ENCODE measurements around the gene RAB7B. TPM values are rescaled to one million over a fixed set of nuclear protein-coding genes. Genes with fewer than 3 reads are reported as not detected.

Gene RAB7B
- total and polyA plus RNA-seq, 2 of the 13 experiments (the other 11 are each of a cell fraction or from before 2014, with no cell fraction given), result 0.05 to 0.46 TPM

DNA sequence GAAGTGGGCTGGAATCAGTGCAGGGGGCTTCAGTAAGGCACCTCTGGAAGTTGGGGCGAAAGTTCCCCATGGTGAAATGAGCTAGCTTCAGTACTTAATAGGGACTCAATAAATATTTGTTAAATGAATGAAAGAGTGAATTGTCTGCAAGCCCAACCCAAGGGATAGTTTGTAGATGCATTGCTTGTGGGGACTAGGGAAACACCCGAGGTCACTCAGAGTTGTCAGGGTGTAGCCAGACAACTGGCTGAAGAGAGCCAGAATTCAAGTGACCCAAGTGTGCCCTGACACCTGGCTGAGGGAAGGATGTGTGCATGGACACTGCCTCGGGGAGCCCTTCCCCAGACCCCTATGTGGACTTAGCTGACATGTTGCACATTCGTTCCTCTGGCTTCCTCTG lies 58.7 kb downstream of the RAB7B start (continued):
- TF ChIP-seq, protein P1, sequence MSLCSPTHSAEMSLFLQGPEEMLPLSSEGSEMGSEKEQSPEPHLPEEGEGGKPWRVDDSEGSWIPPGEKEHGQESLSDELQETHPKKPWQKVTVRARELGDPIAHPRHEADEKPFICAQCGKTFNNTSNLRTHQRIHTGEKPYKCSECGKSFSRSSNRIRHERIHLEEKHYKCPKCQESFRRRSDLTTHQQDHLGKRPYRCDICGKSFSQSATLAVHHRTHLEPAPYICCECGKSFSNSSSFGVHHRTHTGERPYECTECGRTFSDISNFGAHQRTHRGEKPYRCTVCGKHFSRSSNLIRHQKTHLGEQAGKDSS (CRISPR knock-in tag; IDR thresholded peaks at IDR 0.05; ENCODE audit: borderline replicate concordance, low read depth), result no peak
- TF ChIP-seq ZNF546 (CRISPR knock-in tag; conservative IDR thresholded peaks at IDR 0.05), result no peak
- TF ChIP-seq NR2F1 (CRISPR knock-in tag; IDR thresholded peaks at IDR 0.05), result no peak
- no peak for TF ChIP-seq BRCA1 (CRISPR knock-in tag; IDR thresholded peaks at IDR 0.05)
- TF ChIP-seq HHEX (CRISPR knock-in tag; IDR thresholded peaks at IDR 0.05), result no peak
- TF ChIP-seq, protein P2, sequence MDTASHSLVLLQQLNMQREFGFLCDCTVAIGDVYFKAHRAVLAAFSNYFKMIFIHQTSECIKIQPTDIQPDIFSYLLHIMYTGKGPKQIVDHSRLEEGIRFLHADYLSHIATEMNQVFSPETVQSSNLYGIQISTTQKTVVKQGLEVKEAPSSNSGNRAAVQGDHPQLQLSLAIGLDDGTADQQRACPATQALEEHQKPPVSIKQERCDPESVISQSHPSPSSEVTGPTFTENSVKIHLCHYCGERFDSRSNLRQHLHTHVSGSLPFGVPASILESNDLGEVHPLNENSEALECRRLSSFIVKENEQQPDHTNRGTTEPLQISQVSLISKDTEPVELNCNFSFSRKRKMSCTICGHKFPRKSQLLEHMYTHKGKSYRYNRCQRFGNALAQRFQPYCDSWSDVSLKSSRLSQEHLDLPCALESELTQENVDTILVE (CRISPR knock-in tag; IDR thresholded peaks at IDR 0.05), result no peak
- no peak for TF ChIP-seq PAF1 (CRISPR knock-in tag; IDR thresholded peaks at IDR 0.05)
- TF ChIP-seq ZC3H13 (CRISPR knock-in tag; IDR thresholded peaks at IDR 0.05), result no peak
- TF ChIP-seq, protein P3, sequence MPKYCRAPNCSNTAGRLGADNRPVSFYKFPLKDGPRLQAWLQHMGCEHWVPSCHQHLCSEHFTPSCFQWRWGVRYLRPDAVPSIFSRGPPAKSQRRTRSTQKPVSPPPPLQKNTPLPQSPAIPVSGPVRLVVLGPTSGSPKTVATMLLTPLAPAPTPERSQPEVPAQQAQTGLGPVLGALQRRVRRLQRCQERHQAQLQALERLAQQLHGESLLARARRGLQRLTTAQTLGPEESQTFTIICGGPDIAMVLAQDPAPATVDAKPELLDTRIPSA (CRISPR knock-in tag; IDR thresholded peaks at IDR 0.05; ENCODE audit: borderline replicate concordance), result no peak
- no peak for TF ChIP-seq PRPF4 (IDR thresholded peaks at IDR 0.05; ENCODE audit: low read depth, low read length, poor library complexity, severe bottlenecking)

DNA sequence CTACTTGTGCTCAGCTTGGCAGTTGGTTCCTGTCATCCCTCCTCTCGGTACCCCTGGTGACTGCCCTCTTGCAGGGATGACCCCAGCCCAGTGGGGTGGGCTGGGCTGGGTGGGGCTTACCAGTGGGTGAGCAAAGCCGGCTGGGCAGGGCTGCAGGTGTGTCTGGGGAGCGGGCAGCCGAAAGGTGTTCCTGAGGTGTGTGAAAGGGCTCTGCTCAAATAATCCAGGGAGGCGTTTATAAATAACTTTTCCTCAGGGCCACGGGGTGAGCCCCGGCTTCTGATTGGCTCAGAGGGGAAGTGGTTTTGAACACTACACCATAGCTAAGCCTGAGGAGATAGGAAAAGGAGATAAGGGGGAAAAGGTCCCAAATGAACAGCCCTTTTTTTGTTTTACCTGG lies 60.0 kb downstream of the RAB7B start, which contains the start of gene SLC26A9:
Gene SLC26A9 (minus strand): TSS at position 212 of the 400 bp plus-strand sequence. CDS start 7,636 bp downstream, outside the sequence.
- Histone ChIP-seq H3K27me3 (ENCODE audit: control insufficient read depth in 1 of 2, insufficient read depth in 2 of 2, low read length in 2 of 2) (peaks cover 5 to 77% of the 10 kb centered on the region in 2 experiments; a peak in 4 of 5 replicates), H3K27ac (ENCODE audit: extremely low read length, insufficient read depth, low read length) (no peak within 1 kb of the TSS), H3K4me3 (replicated peaks in 1 of 3; ENCODE audit: insufficient read depth in 1 of 3, low read depth in 2 of 3, low read length in 3 of 3) (no peak within 1 kb of the TSS), H2AFZ (ENCODE audit: low read length) (no peak within 1 kb of the TSS), H4K20me1 (ENCODE audit: insufficient read depth, low read length) (no peaks in the 10 kb centered on the region), H3K36me3 (replicated peaks in 1 of 2; ENCODE audit: control insufficient read depth in 1 of 2, insufficient read depth in 2 of 2, low read length in 2 of 2) (no peaks in the 10 kb centered on the region), H3K79me2 (ENCODE audit: insufficient read depth, low read length) (no peaks in the 10 kb centered on the region), H3K4me2 (ENCODE audit: low read depth, low read length) (no peak within 1 kb of the TSS), H3K4me1 (ENCODE audit: insufficient read depth, low read length) (peaks cover 12% of the 10 kb centered on the region), H3K9ac (ENCODE audit: insufficient read depth, low read depth, low read length) (no peak within 1 kb of the TSS), H3K9me3 (ENCODE audit: low read length) (no peaks in the 10 kb centered on the region)
- FAIRE-seq (no peak), DNase-seq (ENCODE audit: low spot score) (no peak), ATAC-seq (no peak)
- in situ Hi-C loops (cut with HindIII; ENCODE audit: extremely low pct_ligation_motif_present, low pct_unique_long_range_greater_than_20kb) (no loop called here), intact Hi-C loops (cut with micrococcal nuclease; ENCODE audit: unreplicated experiment) (no loop called here)
- no TSS peak for BruUV-seq (replicated peaks)
- CTCF ChIA-PET (ENCODE audit: low intra/inter-chr PET ratio, low total read pairs), result no interaction called here
- 3% methylated on average over 6 of the region's 7 CpGs for WGBS (ENCODE audit: low lambda C conversion rate)
- POLR2A ChIA-PET, result no interaction called here
- no peak for TF ChIP-seq NFKB2 (CRISPR knock-in tag; IDR thresholded peaks at IDR 0.05; ENCODE audit: borderline replicate concordance)
- no peak for TF ChIP-seq ZNF251 (CRISPR knock-in tag; IDR thresholded peaks at IDR 0.05)
- TF ChIP-seq, protein P4, sequence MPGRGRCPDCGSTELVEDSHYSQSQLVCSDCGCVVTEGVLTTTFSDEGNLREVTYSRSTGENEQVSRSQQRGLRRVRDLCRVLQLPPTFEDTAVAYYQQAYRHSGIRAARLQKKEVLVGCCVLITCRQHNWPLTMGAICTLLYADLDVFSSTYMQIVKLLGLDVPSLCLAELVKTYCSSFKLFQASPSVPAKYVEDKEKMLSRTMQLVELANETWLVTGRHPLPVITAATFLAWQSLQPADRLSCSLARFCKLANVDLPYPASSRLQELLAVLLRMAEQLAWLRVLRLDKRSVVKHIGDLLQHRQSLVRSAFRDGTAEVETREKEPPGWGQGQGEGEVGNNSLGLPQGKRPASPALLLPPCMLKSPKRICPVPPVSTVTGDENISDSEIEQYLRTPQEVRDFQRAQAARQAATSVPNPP (CRISPR knock-in tag; IDR thresholded peaks at IDR 0.05), result no peak
- no peak for TF ChIP-seq SSRP1 (CRISPR knock-in tag; IDR thresholded peaks at IDR 0.05)
- TF ChIP-seq, protein P5, sequence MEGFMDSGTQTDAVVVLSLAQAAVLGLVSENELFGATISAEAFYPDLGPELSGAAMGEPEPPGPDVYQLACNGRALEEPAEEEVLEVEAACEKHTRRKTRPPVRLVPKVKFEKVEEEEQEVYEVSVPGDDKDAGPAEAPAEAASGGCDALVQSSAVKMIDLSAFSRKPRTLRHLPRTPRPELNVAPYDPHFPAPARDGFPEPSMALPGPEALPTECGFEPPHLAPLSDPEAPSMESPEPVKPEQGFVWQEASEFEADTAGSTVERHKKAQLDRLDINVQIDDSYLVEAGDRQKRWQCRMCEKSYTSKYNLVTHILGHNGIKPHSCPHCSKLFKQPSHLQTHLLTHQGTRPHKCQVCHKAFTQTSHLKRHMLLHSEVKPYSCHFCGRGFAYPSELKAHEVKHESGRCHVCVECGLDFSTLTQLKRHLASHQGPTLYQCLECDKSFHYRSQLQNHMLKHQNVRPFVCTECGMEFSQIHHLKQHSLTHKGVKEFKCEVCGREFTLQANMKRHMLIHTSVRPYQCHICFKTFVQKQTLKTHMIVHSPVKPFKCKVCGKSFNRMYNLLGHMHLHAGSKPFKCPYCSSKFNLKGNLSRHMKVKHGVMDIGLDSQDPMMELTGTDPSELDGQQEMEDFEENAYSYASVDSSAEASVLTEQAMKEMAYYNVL (CRISPR knock-in tag; IDR thresholded peaks at IDR 0.05; ENCODE audit: borderline replicate concordance), result no peak
- TF ChIP-seq, protein P6, sequence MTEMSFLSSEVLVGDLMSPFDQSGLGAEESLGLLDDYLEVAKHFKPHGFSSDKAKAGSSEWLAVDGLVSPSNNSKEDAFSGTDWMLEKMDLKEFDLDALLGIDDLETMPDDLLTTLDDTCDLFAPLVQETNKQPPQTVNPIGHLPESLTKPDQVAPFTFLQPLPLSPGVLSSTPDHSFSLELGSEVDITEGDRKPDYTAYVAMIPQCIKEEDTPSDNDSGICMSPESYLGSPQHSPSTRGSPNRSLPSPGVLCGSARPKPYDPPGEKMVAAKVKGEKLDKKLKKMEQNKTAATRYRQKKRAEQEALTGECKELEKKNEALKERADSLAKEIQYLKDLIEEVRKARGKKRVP (CRISPR knock-in tag; IDR thresholded peaks at IDR 0.05), result no peak
- TF ChIP-seq NCOR1 (IDR thresholded peaks at IDR 0.05; ENCODE audit: borderline replicate concordance, low read length), result no peak
- no peak for TF ChIP-seq ZEB1 (IDR thresholded peaks at IDR 0.05; ENCODE audit: insufficient replicate concordance, low read depth)
